PC-9 (cell line): ENCODE measurements around the gene MC5R.

ENCODE experiments used
- EZH2 ChIP-seq: fragments of 200-600 bp; sonication (generic); IDR thresholded peaks from 2 replicates; pipeline ENCODE4 v1.8.0; 2017; ENCODE audit warnings: antibody characterized with exemption, low read depth
- TF ChIP-seq, protein P1 (sequence below): fragments of 200-600 bp; sonication (generic); conservative IDR thresholded peaks from 2 replicates; pipeline ENCODE4 v1.6.1; 2017; ENCODE audit warnings: mixed run types, antibody characterized with exemption, mild to moderate bottlenecking, moderate library complexity

DNA sequence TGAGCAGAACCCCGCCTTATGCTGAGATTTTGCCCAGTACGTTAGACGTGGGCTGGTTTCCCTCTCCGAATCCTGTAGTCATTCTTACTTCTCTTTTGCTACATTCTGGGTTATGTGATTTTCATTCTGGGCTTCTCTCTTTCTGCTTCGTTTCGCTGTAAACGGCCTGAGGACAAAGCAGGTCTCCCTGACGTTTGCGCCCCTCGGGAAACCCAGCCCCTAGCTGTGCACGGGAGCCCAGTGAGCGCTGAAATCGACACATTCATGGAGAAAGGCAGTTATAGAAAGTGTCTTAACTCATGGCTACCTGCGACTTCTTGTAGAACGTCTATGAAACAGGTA lies 22.7 kb upstream of the MC5R start:
- TF ChIP-seq, protein P1, sequence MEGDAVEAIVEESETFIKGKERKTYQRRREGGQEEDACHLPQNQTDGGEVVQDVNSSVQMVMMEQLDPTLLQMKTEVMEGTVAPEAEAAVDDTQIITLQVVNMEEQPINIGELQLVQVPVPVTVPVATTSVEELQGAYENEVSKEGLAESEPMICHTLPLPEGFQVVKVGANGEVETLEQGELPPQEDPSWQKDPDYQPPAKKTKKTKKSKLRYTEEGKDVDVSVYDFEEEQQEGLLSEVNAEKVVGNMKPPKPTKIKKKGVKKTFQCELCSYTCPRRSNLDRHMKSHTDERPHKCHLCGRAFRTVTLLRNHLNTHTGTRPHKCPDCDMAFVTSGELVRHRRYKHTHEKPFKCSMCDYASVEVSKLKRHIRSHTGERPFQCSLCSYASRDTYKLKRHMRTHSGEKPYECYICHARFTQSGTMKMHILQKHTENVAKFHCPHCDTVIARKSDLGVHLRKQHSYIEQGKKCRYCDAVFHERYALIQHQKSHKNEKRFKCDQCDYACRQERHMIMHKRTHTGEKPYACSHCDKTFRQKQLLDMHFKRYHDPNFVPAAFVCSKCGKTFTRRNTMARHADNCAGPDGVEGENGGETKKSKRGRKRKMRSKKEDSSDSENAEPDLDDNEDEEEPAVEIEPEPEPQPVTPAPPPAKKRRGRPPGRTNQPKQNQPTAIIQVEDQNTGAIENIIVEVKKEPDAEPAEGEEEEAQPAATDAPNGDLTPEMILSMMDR: no peak
- TF ChIP-seq EZH2: no peak
